Bone marrow (tissue), 2 donors: ENCODE measurements around the gene ZNF451.

Source experiments
- DNase-seq, 2 donors: peaks; one replicate each; lab custom pipeline; 2025; lab: John Stamatoyannopoulos, UW

ZNF451 gene

GRCh38 chr6:57094689-57095088, 4.7 kb downstream of the ZNF451 start:
- no peak for DNase-seq

GRCh38 chr6:57097596-57097995, 7.6 kb downstream of the ZNF451 start:
- no peak for DNase-seq

GRCh38 chr6:57102976-57103375, 13.0 kb downstream of the ZNF451 start:
- no peak for DNase-seq

GRCh38 chr6:57104336-57104735, 14.3 kb downstream of the ZNF451 start:
- DNase-seq: peak in 1 of 2 donors; percentile 22

GRCh38 chr6:57106990-57107389, 17.0 kb downstream of the ZNF451 start:
- DNase-seq: no peak

GRCh38 chr6:57108691-57109090, 18.7 kb downstream of the ZNF451 start:
- DNase-seq: no peak

- no peak for DNase-seq
Observed at GRCh38 chr6:57109880-57110279, 19.9 kb downstream of the ZNF451 start.

- no peak for DNase-seq
Observed at GRCh38 chr6:57113105-57113504, 23.1 kb downstream of the ZNF451 start.

GRCh38 chr6:57116776-57117175, 26.8 kb downstream of the ZNF451 start:
- no peak for DNase-seq

GRCh38 chr6:57117796-57118195, 27.8 kb downstream of the ZNF451 start:
- no peak for DNase-seq

GRCh38 chr6:57123111-57123510, 33.1 kb downstream of the ZNF451 start:
- no peak for DNase-seq

GRCh38 chr6:57127763-57128162, 37.8 kb downstream of the ZNF451 start:
- no peak for DNase-seq

- DNase-seq: no peak
Observed at GRCh38 chr6:57130661-57131177, 40.7 kb downstream of the ZNF451 start.

GRCh38 chr6:57134954-57135353, 45.0 kb downstream of the ZNF451 start:
- no peak for DNase-seq

GRCh38 chr6:57135885-57136284, 45.9 kb downstream of the ZNF451 start:
- DNase-seq: no peak

- DNase-seq: no peak
Observed at GRCh38 chr6:57137350-57137749, 47.4 kb downstream of the ZNF451 start.

GRCh38 chr6:57138026-57138425, 48.0 kb downstream of the ZNF451 start:
- DNase-seq: no peak

GRCh38 chr6:57141451-57142177, 51.6 kb downstream of the ZNF451 start:
- no peak for DNase-seq

- no peak for DNase-seq
Observed at GRCh38 chr6:57142178-57142525, 52.2 kb downstream of the ZNF451 start.

- no peak for DNase-seq
Observed at GRCh38 chr6:57143690-57144089, 53.7 kb downstream of the ZNF451 start.

GRCh38 chr6:57147401-57147800, 57.4 kb downstream of the ZNF451 start:
- no peak for DNase-seq

GRCh38 chr6:57147955-57148858, 58.2 kb downstream of the ZNF451 start:
- no peak for DNase-seq

GRCh38 chr6:57158658-57159057, 68.7 kb downstream of the ZNF451 start:
- DNase-seq: no peak
